VCaP (cell line): ENCODE data around the gene USP17L27.
"Not testable (repeated sequence)": the region's sequence is repeated elsewhere in the genome, so short reads cannot be mapped to it uniquely, and the experiment has no call there.

ENCODE experiments used
- H3K27ac ChIP-seq: fragments of 450-650 bp; 2 replicates; pipeline ENCODE4 v1.5.1; 2017
- CTCF ChIP-seq: fragments of 450-650 bp; conservative IDR thresholded peaks from 2 replicates; pipeline ENCODE4 v1.5.1; 2017; ENCODE audit warnings: mild to moderate bottlenecking, moderate library complexity

USP17L27 gene

DNA sequence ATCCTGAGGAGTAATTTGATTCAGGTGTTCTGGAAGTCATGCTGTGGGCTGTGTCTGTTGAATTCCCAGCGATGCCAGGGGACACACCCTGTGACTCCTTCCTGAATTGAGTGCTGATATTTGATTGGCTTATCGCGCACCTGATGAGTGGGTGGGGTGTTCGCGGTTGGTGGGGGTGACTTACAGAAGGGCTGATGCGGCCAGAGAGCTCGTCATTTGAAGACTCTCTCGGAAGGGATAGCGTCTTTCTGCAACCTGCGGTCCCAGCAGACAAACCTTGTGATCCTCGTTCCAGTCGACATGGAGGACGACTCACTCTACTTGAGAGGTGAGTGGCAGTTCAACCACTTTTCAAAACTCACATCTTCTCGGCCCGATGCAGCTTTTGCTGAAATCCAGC lies at the start of gene USP17L27:
TSS of gene USP17L27 (plus strand) at position 301 of the 400 bp plus-strand sequence. CDS start at position 301, 0 bp downstream.
- not testable (repeated sequence) for H3K27ac ChIP-seq

DNA sequence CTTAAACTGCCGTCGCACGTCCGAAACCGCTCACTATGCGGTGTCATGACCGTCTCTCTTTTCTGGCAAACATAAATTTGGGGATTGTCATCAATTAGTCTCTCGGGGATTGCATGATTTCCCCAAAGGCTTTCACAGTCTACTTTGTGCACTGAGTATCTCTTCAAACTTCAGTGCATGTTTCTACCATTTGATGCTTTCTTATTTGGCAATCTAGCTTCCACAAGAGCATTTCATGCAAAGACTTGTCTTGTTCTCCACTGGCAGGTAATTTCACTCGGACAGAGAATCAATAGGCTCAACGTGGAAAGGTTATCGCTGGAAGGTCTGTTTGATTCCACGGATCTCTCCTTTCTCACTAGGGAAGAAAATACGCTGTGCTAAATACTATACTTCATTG lies 19.8 kb upstream of the USP17L27 start:
- not testable (repeated sequence) for H3K27ac ChIP-seq

- not testable (repeated sequence) for H3K27ac ChIP-seq
These were observed 19.1 kb upstream of the USP17L27 start, which contains the start of gene USP17L24 for GRCh38 chr4:9324865-9325264. Gene USP17L24, plus strand, starts transcription at chr4:9325165. Its CDS starts 0 bp downstream, at chr4:9325165.

DNA sequence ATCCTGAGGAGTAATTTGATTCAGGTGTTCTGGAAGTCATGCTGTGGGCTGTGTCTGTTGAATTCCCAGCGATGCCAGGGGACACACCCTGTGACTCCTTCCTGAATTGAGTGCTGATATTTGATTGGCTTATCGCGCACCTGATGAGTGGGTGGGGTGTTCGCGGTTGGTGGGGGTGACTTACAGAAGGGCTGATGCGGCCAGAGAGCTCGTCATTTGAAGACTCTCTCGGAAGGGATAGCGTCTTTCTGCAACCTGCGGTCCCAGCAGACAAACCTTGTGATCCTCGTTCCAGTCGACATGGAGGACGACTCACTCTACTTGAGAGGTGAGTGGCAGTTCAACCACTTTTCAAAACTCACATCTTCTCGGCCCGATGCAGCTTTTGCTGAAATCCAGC lies 14.3 kb upstream of the USP17L27 start, which contains the start of gene USP17L25:
TSS of gene USP17L25 (plus strand) at position 301 of the 400 bp plus-strand sequence. CDS start at position 301, 0 bp downstream.
- H3K27ac ChIP-seq, result not testable (repeated sequence)

GRCh38 chr4:9334358-9334757 lies 9.6 kb upstream of the USP17L27 start, which contains the start of gene USP17L26:
Gene USP17L26, plus strand, starts transcription at chr4:9334658. Its CDS starts 0 bp downstream, at chr4:9334658.
- H3K27ac ChIP-seq, result not testable (repeated sequence)

DNA sequence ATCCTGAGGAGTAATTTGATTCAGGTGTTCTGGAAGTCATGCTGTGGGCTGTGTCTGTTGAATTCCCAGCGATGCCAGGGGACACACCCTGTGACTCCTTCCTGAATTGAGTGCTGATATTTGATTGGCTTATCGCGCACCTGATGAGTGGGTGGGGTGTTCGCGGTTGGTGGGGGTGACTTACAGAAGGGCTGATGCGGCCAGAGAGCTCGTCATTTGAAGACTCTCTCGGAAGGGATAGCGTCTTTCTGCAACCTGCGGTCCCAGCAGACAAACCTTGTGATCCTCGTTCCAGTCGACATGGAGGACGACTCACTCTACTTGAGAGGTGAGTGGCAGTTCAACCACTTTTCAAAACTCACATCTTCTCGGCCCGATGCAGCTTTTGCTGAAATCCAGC lies 4.8 kb upstream of the USP17L27 start, which contains the start of gene USP17L5:
TSS of gene USP17L5 (plus strand) at position 301 of the 400 bp plus-strand sequence. CDS start at position 301, 0 bp downstream.
- H3K27ac ChIP-seq, result not testable (repeated sequence)

- not testable (repeated sequence) for H3K27ac ChIP-seq
These were observed 4.6 kb downstream of the USP17L27 start, which contains the start of gene USP17L28 for GRCh38 chr4:9348593-9348992. Gene USP17L28, plus strand, starts transcription at chr4:9348893. Its CDS starts 0 bp downstream, at chr4:9348893.

GRCh38 chr4:9350866-9351265 lies 6.9 kb downstream of the USP17L27 start:
- not testable (repeated sequence) for H3K27ac ChIP-seq

- H3K27ac ChIP-seq, result not testable (repeated sequence)
These were observed 9.4 kb downstream of the USP17L27 start, which contains the start of gene USP17L29 for GRCh38 chr4:9353338-9353737. Gene USP17L29, plus strand, starts transcription at chr4:9353638. Its CDS starts 0 bp downstream, at chr4:9353638.

GRCh38 chr4:9362829-9363228 lies 18.9 kb downstream of the USP17L27 start, which contains the start of gene USP17L30:
Gene USP17L30, plus strand, starts transcription at chr4:9363129. Its CDS starts 0 bp downstream, at chr4:9363129.
- not testable (repeated sequence) for H3K27ac ChIP-seq

GRCh38 chr4:9379881-9380280 lies 35.9 kb downstream of the USP17L27 start:
- H3K27ac ChIP-seq, result not testable (repeated sequence)

DNA sequence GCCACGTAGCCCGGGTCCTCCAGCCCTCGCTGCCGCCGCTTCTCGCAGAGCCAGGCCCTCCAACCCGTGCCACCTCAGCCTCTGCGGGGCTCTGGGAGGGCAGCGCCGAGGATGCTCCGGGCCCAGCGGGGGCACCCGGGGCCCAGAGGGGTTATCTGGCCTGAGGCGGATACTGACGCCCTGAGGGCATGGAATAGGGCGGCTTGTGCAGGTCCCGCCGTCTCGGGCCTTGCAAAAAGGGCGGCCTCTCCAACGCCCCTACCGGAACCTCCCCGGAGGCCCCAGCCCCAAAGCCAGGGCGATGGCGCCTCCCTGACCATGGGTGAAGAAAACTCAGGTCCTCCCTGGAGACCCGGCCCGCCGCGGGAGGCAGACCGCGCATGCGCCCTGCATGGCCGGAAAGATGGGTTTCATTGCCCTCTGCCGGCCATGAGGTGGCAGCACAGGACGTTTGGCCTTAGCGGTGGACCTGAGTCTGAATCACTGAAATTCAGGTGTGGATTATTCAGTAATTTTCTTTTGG lies 37.1 kb downstream of the USP17L27 start:
- not testable (repeated sequence) for H3K27ac ChIP-seq
- TF ChIP-seq CTCF, result peak; percentile 74

GRCh38 chr4:9384126-9384525 lies 40.2 kb downstream of the USP17L27 start:
- H3K27ac ChIP-seq, result no peak overlapping the region
- no peak for TF ChIP-seq CTCF

DNA sequence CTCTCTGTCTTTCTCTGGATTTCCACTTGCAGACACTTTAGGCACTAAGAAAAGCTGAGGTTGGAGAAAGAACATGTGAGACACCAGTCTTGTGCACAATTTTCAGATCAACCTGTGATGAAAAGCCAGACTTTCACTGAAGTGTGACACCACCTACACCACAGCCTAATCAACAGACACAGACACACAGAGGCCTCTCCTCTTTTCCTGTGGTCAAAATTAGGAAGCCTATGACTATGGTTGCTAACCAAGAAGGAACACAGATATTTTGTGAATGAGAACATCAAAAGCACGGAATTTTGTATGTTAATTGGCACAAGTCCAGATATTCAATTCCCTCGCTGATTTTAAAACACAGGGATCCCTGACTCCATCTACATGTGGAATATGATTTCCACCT lies 45.1 kb downstream of the USP17L27 start:
- not testable (repeated sequence) for H3K27ac ChIP-seq
